Erythroblast (primary cell): ENCODE data around the gene CEP170B.

ENCODE experiments used
- DNase-seq, 2 experiments: peaks; one replicate each; lab custom pipeline; 2025; lab: John Stamatoyannopoulos, UW
- GATA1 ChIP-seq: IDR thresholded peaks from 2 replicates; pipeline ENCODE4 v1.6.1; 2011; ENCODE audit warnings: low read depth, mild to moderate bottlenecking, control low read depth, low read length, moderate library complexity
- POLR2A ChIP-seq: IDR thresholded peaks from 2 replicates; pipeline ENCODE4 v1.6.1; 2011; ENCODE audit warnings: mild to moderate bottlenecking, low read length

Gene CEP170B

DNA sequence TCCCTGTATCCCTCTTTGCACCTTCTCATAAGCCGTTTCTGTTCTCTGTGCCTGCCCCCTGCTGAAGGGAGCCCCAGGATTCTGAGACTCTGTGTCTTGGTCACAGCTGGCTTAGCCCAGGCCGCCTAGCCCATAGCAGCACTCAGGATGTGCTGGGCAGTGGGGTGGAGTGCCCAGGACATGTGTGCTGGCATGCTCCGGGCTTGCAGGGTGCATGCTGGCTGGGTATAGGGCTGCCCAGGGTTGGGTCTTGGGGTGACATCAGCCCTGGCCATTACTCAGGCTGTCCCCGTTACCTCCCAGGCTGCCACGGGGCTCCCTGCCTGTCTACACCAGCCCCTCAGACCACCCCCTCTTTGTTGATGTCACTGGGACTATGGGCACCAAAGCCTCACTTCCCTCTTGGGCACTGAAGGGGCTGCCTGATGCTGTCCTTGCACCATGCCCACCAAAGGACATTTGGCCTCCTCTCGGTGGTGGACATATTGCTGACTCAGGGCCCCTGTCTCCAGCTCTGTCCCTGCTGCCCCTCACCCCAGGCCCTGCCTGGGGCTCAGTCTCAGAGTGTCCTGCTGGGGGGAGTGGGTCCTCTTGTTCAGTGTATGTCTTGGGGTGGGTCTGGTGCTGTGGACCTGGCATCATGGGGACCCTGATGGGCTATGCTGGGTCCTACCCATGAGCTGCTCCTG is 2.4 kb downstream of the CEP170B start:
- TF ChIP-seq POLR2A (no peak), GATA1 (no peak)
- DNase-seq, result no peak

DNA sequence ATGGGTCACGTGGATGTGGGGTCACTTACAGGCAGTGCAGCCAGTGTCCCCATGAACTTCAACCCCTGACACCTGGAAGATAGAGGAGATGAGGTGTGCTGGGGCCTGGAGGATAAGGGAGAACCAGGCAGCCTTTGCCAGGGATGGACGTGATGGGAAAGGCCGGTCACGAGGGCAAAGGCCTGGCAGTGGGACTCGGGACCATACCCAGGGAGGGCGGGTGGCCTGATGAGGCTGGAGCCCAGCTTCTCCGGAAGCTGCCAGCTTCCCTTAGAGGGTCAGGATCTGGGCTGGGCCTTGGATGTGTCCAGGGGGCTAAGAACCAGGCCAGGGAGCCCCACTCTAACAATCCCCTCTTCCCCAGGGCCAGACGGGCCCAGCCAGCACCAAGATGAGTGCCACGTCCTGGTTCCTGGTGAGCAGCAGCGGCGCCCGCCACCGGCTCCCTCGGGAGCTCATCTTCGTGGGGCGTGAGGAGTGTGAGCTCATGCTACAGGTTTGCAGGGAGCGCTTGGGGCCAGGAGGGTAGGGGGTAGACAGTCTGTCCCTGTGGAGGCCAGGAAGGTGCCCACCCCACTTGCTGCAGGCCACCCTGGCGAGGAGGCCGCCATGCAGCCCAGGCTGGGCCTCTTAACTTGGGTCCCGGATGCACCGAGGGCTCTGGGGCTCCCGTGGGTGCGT is 3.1 kb downstream of the CEP170B start:
- no peak for TF ChIP-seq POLR2A
- no peak for TF ChIP-seq GATA1
- DNase-seq, result no peak

DNA sequence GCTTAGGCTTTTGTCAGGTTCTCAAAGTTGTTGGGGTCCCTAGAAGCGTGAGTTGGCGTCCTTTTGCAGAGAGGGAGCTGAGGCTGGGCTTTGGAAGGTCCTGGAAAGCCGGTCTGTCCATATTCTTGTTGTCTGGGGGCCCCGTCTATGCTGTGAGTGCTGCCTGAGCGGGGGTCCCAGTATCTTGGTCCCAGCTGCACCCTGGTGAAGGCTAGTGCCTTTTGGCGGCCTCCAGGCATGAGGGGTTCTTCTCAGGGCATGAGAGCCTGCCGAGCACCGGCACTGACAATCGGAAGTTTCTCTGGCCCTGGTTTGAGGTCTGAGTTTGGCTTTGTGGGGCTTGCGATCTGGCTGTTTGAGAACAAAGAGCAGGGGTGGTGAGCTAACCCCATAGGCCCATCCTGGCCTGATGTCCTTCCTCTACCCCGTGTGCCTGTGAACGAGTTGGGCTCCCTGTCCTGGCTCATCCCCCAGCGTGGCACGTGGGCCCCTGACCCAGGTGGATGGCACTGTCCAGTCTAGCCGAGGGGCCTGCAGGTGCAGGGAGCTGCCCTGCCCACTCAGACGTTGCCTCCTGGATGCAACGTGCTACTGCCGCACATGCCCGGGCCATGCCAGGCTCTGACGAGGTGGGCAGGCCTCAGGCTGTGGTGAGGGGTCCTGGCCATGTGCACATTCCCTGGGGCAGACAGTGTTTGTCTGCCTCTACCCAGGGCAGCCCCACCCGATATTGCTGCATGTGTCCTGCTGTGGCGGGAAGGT is 3.9 kb downstream of the CEP170B start:
- no peak for TF ChIP-seq GATA1
- TF ChIP-seq POLR2A, result no peak
- no peak for DNase-seq

DNA sequence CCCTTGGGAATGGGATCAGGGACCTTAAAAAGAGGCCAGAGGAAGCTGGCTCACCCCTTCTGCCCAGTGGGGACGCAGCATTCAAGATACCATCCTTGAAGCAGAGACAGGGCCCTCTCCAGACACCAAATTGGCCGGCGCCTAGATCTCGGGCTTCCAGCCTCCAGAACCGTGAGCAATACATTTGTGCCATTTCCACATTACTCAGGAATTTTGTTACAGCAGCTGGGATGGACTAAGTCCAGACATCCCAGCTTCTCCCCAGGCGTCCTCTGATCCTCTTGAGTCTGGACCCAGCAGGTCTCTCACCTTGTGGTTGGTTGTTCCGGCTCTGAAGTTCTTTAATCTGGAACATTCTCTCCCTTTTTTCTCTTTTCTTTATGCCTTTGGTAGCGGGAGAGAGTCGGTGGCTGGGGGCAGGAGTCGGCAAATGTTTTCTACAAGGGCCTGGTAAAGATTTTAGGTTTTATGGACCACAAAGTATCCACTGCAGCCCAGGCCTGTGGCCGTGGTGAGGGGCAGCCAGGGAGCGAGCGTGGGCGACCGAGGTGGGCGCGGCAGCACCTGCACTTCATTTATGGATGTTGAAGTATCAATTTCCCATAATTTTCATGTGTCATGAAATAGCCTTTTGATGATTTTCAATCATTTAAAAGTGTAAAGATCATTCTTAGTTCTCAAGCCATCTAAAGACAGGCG is 4.8 kb downstream of the CEP170B start:
- TF ChIP-seq GATA1 (no peak), POLR2A (no peak)

DNA sequence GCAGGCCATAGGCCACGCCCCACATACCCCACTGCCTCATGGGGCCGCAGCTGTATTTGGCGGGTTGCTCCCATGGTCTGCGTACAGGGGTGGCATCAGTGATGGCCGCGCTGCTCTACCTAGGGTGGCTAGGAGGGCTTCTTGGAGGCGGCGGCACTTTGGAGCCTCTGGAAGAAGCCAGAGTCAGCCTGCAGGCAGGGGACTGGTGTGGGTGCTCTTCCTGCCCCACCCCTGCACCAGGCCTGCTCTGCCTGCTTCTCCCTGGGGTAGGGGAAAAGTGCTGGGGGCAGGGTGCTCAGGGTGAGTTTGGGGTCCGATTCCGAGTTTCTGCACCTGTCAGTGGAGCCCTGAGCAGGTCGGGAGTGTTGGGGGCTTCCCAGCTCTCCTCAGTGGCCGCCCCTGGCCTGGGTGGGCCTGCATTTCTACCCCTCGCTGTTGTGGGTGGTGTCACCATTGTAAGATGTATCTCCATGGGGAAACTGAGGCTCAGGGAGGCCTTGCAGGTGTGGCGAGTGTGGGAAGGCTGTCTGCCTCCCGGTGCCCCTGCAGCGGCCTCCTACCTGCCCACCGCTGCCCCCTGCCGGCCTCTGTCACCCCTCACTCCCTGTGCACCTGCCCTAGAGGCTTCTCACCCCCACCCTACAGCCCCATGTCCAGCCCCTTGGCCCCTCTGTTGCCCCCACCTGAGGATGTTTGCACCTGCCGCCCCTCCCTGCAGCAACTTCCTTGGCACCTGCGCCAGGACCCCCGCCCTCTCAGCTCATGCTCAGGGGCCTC is 5.5 kb downstream of the CEP170B start:
- DNase-seq, result peak; percentile 18 to 51
- TF ChIP-seq GATA1, result no peak
- TF ChIP-seq POLR2A, result no peak

More for the DNA sequence above, 4.8 kb downstream of the CEP170B start:
- no peak for DNase-seq

DNA sequence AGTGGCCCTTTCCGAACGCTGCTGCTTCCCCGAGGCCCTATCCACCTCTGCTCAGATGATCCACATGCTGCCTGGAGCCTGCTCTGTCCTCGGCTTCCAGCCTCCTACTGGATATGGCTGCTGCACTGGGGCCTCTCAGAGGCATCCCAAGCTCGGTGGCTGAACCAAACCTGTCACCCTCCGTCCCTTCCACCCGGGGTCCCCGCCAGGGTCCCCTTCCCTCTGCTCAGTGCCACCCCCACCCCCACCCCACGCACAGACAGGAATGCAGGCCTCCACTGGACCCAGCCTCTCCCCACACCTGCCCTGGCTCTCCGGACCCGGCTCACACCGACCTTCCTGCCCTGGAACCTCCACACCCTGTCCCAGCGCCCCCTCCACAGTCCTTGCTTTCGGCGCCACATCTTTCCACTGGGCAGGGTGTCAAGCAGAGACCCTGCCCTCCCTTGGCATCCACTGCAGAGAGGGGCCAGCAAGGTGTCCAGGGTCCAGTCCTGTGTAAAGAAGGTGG is 6.1 kb downstream of the CEP170B start:
- TF ChIP-seq POLR2A, result no peak
- TF ChIP-seq GATA1, result no peak
- no peak for DNase-seq

DNA sequence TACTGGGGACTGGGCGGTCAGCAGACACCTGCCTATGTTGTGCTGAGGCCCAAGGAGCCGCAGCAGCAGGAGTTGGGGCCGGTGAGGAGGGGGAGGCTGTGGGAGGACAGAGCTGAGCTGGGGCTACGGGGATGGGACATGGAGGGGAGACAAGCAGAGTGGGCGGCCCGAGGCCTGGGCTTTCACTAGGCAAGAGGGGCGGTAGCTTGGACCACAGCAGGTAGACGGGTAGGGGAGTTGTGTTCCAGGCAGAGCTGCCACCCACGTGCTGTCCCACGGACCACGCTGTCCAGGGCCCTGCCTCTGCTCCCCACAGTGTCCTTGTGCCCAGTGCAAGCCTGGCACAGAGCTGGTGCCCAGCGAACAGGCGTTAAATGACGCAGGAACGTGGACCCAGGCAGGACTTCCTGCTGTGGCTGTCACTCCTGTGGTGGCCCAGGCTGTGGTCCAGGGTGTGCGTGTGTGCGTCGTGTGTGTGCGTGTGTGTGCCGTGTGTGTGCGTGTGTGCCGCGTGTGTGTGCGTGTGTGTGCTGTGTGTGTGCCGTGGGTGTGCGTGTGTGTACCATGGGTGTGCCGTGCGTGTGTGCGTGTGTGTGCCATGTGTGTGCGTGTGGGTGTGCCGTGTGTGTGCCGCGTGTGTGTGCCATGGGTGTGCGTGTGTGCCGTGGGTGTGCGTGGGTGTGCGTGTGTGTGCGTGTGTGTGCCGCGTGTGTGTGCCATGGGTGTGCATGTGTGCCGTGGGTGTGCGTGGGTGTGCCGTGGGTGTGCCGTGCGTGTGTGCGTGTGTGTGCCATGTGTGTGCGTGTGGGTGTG is 6.8 kb downstream of the CEP170B start:
- TF ChIP-seq POLR2A (no peak), GATA1 (no peak)
- DNase-seq, result no peak

DNA sequence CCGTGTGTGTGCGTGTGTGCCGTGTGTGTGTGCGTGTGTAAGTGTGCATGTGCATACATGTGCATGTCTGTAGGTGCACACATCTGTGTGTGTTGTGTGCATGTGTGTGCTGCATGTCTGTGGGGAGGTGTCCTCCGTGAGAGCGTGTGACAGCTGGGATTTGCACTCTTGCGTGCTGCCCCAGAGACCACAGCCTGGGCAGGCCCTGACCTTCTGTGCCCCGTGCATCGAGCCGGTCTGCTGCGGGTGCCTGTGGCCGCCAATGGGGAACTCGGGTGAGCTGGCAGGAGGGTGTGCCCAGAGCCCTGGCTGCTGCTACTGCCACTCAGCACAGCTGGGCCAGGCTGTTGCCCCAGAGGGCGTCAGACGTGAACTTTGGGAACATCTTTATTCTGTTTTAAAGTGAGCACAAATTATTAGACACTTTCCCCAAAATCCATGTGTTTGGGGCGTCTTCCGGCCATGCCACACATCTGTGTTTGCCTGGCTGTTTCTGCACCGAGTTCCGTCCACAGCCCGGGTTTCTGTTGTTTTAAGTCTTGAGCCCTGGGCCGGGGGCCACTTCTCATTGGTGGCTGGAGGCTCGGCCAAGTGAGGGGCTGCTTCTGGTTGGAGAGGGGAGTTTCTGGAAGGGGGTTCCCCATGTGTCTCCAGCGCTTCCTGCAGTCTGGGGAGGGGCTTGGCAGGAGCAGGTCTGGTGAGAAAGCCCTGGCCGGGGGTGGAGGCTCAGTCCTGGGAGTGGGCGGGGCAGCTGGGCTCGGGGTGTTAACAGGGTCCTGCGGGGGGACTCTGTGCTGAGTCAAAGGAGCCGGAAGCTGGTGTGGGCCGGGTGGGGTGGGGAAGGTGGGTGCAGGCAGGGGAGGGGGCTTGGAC is 7.6 kb downstream of the CEP170B start:
- no peak for DNase-seq
- TF ChIP-seq POLR2A (no peak), GATA1 (no peak)

DNA sequence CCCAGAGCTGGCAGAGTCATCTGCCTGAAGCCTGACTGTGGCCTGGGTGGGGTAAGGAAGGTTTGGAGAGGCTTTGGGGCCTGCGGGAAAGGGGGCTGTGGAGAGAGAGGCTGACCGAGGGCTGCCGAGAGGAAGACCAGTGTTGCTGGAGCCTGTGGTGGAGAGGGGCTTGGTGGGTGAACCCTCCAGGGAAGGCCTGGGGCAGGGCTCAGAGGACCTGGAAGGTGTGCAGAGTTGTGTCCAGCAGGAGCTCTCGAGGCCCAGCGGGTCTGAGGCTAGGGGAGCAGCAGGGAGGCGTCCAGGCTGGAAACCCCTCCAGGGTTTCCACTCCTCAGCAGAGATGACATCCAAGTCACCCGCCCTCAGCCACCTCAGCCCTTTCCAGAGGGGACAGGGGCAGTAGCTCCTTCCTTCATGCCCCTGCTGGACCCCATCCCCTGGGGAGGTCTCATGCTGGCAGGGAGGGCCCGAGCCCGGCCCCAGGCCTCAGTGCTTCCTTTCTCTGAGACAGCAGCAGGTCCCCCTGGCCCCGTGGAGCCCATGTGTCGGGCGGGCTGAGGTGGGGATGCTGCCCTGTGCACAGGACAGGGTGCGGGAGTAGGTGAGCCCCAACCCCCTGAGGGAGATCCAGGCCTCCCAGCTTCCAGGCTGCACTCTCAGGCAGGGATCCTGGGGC is 8.4 kb downstream of the CEP170B start:
- DNase-seq, result no peak
- TF ChIP-seq POLR2A (no peak), GATA1 (no peak)

DNA sequence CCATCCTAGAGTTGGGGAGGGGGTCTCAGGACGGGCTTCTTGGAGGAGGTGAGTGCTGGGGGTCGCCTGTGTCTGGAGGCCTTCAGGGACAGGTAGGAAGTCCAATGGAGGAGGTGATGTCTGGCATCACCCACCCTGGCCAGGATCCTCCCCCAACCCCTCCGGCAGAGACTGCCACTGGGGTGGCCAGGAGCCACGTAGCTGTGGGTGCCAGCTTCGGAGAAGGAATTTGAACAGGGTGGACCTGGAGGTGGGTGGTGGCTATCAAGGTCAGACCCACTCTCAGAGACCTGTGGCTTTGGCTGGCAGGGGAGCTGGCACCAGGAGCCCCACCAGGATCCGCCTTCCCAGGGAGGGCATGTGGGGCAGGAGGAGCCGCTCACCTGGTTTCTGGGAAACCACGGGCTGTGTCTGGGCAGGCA is 9.1 kb downstream of the CEP170B start:
- DNase-seq, result no peak
- TF ChIP-seq POLR2A, result no peak
